Fibroblast of peridontal ligament (primary cell): ENCODE data around the gene RAB14.
A peak's percentile ranks its signal among the peaks of the same experiment; 100 is the strongest.

Source experiments
- DNase-seq: peaks from one replicate; pipeline ENCODE4 v3.0.0-alpha.2; 2010; ENCODE audit errors: extremely low read depth

The RAB14 gene

DNA sequence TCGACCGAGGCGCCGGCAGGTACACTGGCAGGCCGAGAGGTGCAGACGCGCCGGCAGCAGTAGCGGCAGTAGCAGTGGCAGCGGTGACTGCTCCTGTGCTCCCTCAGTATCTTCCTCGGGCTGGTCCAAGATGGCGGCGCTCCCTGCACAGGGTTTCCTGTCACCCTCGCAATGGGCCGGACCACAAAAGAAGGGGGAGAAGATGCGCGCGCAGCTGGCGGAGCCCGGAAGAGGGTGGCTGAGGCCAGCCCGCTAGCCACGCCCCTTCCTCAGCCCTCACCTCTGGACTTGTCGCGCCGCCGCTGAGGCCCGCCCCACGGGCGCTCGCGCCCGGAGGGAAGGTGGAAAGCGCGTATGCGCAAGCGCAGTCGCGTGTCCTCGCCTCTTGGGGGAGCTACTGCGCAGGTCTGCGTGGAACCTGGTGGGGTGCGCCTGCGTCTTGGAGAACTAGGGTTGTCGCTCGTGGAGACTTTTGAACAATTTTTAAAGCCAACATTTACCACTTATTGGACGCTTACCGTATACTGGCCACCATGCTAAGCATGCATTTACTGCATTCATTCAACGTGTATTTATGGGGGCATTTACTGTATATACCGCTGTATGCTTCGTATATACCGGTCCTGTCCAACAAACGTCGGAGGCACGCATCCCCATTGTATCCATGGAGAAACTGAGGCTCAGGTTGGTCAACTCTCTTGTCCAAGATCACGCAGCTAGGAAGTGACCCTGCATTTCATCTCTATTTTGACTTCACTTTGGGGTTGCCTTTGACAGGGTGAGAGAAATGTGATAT is at the start of gene RAB14:
RAB14 (minus strand) TSS at position 132 of the 796 bp plus-strand sequence. CDS start 8,457 bp downstream, outside the sequence.
- peak; percentile 96 for DNase-seq

DNA sequence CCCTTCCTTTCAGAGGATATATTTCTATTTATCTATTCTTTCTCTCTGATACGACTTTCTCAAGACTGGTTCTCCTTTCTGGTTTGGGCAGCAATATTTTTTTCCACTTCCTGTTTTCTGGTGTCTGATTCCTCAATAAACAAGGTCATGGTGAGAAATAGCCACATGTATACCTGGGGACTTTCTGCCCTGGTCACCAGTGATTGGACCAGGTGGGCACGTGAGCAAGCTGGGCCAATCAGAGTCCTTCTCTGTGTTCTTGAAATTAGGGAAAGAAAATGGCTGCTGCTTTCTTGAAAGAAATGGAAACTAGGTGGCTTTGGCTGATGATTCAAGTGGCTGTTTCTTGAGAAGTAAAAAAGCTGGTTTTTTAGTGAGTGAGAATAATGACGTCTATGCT is 47.9 kb upstream of the RAB14 start:
- DNase-seq: no peak

GRCh38 chr9:121246821-121247561 is 45.3 kb upstream of the RAB14 start:
- peak; percentile 89 for DNase-seq

GRCh38 chr9:121242959-121243346 is 41.3 kb upstream of the RAB14 start:
- DNase-seq: no peak

DNA sequence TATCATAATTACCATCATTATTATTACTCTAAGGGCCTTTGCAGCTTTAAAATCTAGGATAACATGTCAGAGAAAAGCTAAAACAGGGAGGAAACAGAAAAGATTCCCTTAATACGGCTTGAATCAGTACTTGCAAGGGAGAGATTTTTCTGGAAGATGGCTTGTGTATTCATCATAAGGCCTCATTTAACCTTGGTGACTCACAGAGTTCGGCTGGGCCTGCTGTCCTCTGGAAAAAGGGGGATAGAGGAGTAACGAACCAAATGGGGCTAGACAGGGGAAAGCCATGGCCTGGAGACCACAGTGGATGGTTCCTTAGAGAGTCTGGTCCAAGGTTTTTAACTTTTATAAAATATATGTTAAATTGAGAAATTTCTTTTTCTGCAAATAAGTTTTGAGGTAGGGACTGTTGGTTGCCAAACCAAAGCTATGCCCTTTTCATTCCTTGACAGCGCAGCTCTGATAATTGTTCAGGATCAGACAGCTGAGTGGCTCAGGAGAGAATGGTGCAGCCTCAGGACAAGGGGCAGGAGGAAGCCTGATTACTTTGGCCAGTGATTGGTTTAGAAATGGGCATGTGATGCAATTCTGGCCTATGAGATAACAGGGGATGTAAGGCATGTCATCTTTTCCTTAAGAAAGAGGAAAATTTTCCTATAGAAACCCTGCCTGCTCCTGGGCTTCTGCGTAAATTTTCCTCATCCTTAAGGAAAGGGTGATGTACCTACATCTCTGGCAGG is 40.7 kb upstream of the RAB14 start:
- DNase-seq: peak; percentile 78

GRCh38 chr9:121240472-121241135 is 38.9 kb upstream of the RAB14 start:
- DNase-seq: peak; percentile 91

DNA sequence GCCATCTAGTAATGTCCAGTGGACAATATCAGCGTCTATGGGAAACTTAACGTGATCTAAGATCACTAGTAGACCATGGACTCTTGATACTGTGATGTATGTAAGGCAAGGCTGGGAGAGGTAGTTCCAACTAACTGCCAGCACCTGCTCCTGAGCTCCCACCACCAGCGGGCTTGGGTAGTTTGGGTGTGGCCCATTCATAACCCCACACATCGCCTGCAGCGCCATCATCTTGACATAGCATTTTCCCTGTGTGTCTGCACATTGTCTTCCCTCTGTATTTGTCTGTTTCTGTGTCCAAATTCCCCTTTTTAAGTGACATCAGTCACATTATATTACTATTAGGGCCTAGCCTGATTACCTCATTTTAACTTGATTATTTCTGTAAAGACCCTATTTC is 38.2 kb upstream of the RAB14 start:
- DNase-seq: no peak

DNA sequence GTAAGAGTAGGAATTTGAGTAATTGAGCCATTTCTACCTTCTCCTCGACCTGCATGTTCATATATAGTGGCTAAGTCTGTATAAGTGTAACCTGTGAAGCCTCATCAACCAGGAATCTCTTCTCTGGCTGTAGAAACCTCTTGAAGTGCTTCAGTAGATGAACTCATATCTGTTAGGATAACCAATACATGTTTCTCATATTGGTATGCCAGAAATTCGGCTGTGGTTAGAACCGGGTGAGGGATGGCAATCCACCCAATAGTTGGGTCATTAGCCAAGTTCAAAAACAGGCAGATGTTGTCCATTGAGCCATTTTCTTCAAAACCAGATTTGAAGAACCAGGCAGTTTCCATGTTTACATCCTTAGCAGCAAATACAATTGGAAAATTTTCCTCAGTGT is 37.4 kb upstream of the RAB14 start:
- peak; percentile 57 for DNase-seq

DNA sequence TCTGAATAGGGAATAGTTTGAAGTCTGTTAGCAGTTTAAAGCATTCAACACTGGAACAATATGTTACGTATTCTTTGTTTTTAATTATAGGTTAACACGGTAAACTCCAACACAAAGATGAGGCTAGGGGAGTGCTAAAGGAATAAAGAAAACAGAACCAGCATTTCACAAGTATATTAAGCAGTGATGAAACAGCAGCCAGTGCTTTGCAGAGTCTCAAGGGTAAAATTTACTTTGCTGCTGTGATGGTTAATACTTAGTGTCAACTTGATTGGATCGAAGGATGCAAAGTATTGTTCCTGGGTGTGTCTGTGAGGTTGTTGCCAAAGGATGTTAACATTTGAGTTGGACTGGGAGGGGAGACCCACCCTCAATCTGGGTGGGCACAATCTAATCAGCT is 36.2 kb upstream of the RAB14 start:
- no peak for DNase-seq

GRCh38 chr9:121235512-121235911 is 33.8 kb upstream of the RAB14 start:
- DNase-seq: no peak

DNA sequence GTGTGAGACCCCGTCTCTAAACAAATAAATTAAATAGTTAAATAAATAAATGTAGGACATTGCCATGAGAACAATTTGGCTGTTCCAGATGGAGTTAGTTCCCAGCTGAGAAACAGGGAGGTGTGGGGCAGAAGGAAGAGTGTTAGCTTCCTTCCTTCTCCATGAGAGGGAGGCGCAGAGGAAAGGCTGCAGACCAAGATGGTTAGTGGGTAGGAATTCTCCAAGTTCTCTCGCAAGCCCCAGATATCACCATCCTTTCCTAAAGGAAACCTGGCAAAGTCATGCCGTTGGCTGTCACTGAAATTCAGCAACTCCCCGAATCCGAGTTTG is 33.1 kb upstream of the RAB14 start:
- DNase-seq: no peak

- DNase-seq: peak; percentile 20
Measured at GRCh38 chr9:121233906-121234831, 32.5 kb upstream of the RAB14 start.

DNA sequence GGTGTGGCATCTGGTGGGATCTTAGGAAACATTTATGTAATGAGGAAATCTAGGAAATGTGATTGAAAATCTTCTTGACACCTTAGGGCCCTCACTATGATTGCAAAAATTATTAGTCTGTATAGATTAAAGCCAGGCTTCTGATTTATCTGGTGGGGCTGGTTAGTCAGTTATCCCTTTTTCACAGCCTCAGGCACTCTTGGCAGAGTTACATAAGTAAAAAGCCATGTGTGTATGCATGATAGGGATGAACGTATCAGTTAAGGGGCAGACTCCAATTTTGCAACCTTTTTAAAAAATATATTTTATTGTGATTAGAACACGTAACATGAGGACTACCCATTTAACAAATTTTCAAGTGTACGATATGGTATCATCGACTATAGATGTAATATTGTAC is 30.6 kb upstream of the RAB14 start:
- DNase-seq: no peak

DNA sequence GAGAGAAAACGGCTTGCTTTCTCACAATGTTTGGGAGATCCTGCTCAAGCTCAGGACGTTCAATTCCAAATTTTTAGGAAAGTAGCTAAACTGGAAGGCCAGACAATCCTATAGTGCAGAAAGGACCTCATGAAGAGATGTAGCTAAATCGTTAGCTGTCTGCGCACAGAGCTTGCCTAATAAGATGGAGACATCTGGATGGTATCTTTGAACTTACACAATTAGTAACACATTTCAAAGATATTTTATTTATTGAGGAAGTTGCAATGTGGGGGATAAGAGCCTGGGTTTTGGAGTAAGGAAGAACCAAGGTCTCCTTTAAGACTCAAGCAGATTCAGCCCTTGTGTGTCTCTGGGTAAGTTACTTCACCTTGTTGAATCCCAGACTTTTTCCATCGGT is 28.6 kb upstream of the RAB14 start:
- DNase-seq: no peak

- no peak for DNase-seq
Measured at GRCh38 chr9:121227862-121228261, 26.2 kb upstream of the RAB14 start.

DNA sequence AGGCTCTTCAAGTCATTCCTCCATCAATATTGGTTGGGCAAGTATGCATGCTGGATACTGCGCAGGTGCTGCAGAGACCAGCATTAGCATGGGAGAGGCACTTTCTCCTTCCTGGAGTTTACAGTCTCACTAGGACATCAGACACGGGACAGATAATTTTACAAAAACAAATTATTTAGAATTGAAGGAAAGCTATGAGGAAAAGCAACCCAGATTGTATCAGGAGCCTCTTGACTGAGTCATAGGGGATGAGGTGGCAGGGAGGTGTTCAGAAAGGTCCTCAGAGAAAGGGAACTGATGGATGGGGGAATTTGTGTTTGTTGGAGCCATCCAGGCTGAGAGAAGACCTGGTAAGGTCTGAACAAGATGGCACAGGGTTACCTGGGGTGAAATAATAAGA is 24.5 kb upstream of the RAB14 start:
- no peak for DNase-seq

- no peak for DNase-seq
Measured at GRCh38 chr9:121225240-121225639, 23.6 kb upstream of the RAB14 start.

DNA sequence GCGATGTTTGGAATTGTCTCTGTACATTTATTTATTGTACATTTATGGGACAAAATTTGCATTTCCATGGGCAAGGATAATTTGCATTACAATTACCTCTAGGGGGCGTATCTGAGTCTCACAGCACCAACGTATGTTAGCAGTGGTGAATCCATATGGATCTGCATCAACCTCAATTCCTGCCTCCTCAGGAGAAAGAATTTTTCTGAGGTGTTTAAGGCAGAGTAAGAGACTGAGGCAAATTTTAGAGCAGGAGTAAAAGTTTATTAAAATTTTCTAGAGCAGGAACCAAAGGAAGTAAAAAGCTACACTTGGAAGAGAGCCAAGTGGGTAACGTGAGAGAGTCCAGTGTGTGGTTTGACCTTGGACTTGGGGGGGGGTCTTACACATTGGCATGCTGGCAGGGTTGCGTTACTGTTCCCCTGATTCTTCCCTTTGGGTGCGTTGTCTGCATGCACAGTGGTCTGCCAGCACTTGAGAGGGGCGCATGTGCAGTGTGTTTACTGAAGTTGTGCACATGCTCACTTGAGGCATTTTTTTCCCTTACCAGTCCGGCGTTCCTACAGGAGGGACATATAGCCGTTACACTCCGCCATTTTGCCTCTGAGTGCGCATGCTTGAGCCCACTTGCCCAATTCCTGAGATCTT is 21.0 kb upstream of the RAB14 start:
- peak; percentile 74 for DNase-seq

GRCh38 chr9:121221664-121222055 is 20.0 kb upstream of the RAB14 start:
- no peak for DNase-seq

- no peak for DNase-seq
Measured at GRCh38 chr9:121220996-121221663, 19.5 kb upstream of the RAB14 start.
